Esophagus (tissue), 2 donors: Measurements from ENCODE around the gene ARHGEF11. TPM values are rescaled to one million over a fixed set of nuclear protein-coding genes. Genes with fewer than 3 reads are reported as not detected.

Experiments used
- polyA plus RNA-seq, 2 donors: library from polyadenylated mRNA; stranded (reverse); fragments of 200-250 nt; gene quantifications; one replicate each; pipeline ENCODE4 v1.2.3, GENCODE V29; 2013
- donor health status: healthy with polysubstance abuse.
- donor health status: Bipolar disorder and iron deficiency.

Gene ARHGEF11
- polyA plus RNA-seq, 2 donors: 6.5 to 11.2 TPM

Other genes starting within 250 kb of the ARHGEF11 start
- gene SH2D2A, start 228.9 kb downstream of the ARHGEF11 start, polyA plus RNA-seq: under 1 TPM; 0.90 to 1.00 TPM
- gene INSRR, start 186.6 kb downstream of the ARHGEF11 start, polyA plus RNA-seq: under 1 TPM in 1 of 2 donors, not detected in 1; 0.01 TPM
- under 1 TPM; 0.06 to 0.08 TPM for gene NTRK1, start 184.9 kb downstream of the ARHGEF11 start, polyA plus RNA-seq
- 1 to 10 TPM; 1.5 to 1.7 TPM for gene PEAR1, start 152.0 kb downstream of the ARHGEF11 start, polyA plus RNA-seq
- gene LRRC71, start 125.1 kb downstream of the ARHGEF11 start, polyA plus RNA-seq: under 1 TPM in 1 of 2 donors, not detected in 1; 0.04 TPM
- not detected for gene ETV3L, start 54.1 kb upstream of the ARHGEF11 start, polyA plus RNA-seq
- gene ETV3, start 92.7 kb upstream of the ARHGEF11 start, polyA plus RNA-seq: 1 to 10 TPM; 9.3 to 9.4 TPM